ENCODE measurements around the gene SVBP.

DNA sequence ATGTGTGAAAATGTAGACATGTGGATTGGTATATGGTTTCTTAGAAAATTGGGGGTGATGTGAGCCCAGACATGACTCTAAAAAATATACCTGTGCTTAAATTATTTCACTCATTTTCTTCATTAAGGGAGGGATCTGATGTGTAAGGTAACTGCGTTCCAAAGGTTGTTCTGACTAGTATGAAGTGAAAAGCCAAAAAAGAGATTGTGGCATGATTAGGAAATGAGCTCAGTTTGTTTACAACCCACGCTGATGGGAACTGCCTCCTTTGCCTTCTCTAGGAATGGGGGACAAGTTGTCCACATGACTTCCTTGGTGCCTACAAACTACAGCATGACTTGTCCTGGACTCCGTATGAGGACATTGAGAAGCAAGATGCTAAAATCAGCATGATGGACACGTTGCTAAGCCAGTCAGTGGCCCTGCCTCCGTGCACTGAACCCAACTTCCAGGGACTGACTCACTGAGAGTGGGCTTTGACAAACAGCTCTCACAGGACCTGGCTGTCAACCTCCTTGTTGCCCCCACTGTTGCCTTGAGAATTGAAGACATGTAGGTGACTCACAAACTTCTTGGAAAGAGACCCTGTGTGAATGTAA lies 42.2 kb downstream of the SVBP start:
- TF ChIP-seq, protein P1, sequence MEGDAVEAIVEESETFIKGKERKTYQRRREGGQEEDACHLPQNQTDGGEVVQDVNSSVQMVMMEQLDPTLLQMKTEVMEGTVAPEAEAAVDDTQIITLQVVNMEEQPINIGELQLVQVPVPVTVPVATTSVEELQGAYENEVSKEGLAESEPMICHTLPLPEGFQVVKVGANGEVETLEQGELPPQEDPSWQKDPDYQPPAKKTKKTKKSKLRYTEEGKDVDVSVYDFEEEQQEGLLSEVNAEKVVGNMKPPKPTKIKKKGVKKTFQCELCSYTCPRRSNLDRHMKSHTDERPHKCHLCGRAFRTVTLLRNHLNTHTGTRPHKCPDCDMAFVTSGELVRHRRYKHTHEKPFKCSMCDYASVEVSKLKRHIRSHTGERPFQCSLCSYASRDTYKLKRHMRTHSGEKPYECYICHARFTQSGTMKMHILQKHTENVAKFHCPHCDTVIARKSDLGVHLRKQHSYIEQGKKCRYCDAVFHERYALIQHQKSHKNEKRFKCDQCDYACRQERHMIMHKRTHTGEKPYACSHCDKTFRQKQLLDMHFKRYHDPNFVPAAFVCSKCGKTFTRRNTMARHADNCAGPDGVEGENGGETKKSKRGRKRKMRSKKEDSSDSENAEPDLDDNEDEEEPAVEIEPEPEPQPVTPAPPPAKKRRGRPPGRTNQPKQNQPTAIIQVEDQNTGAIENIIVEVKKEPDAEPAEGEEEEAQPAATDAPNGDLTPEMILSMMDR (IDR thresholded peaks at IDR 0.05), result no peak
- TF ChIP-seq POLR2A (IDR thresholded peaks at IDR 0.05) (no peak), EP300 (IDR thresholded peaks at IDR 0.05) (no peak)
